ENCODE data around the gene TMEM200B. TPM values are rescaled to one million over a fixed set of nuclear protein-coding genes. Genes with fewer than 3 reads are reported as not detected.
"Not testable (repeated sequence)": the region's sequence is repeated elsewhere in the genome, so short reads cannot be mapped to it uniquely, and the experiment has no call there.

The TMEM200B gene
- total RNA-seq, 4 donors from 2014 or later: 0.91 to 5.3 (median 3.4) TPM

DNA sequence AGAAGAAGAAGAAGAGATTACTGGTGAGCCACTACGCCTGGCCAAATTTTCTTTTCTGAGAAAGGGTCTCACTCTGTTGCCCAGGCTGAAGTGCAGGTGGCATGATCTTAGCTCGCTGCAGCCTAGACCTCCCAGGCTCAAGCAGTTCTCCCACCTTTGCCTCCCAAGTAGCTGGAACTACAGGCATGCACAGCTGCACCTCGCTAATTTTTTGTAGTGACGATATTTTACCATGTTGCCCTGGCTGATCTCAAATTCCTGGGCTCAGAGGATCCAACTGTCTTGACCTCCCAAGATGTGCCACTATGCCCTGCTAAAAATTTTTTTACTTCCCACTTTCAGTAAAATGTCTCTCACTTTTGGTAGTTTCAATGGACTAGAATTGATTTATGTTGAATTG lies 24.4 kb downstream of the TMEM200B start:
- Histone ChIP-seq H3K4me3 (no peak overlapping the region), H3K36me3 (peaks cover 0 to 73% (median 0%) of the 10 kb centered on the region in 3 donors), H3K27ac (no peak overlapping the region), H3K9me3 (no peaks in the 10 kb centered on the region), H3K4me1 (no peaks in the 10 kb centered on the region), H3K27me3 (no peaks in the 10 kb centered on the region)
- WGBS, 2 donors: 73 to 83% methylated on average over 4 of the region's 4 CpGs
- no peak for DNase-seq
- intact Hi-C loops (cut with DNase I): no loop called here
- TF ChIP-seq, protein P1, sequence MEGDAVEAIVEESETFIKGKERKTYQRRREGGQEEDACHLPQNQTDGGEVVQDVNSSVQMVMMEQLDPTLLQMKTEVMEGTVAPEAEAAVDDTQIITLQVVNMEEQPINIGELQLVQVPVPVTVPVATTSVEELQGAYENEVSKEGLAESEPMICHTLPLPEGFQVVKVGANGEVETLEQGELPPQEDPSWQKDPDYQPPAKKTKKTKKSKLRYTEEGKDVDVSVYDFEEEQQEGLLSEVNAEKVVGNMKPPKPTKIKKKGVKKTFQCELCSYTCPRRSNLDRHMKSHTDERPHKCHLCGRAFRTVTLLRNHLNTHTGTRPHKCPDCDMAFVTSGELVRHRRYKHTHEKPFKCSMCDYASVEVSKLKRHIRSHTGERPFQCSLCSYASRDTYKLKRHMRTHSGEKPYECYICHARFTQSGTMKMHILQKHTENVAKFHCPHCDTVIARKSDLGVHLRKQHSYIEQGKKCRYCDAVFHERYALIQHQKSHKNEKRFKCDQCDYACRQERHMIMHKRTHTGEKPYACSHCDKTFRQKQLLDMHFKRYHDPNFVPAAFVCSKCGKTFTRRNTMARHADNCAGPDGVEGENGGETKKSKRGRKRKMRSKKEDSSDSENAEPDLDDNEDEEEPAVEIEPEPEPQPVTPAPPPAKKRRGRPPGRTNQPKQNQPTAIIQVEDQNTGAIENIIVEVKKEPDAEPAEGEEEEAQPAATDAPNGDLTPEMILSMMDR (IDR thresholded peaks at IDR 0.05): no peak
- no peak for TF ChIP-seq POLR2A (IDR thresholded peaks at IDR 0.05)

- Histone ChIP-seq H3K4me3 (no peak overlapping the region), H3K27me3 (no peaks in the 10 kb centered on the region), H3K27ac (no peak overlapping the region), H3K4me1 (no peaks in the 10 kb centered on the region), H3K36me3 (peaks cover 0 to 63% (median 0%) of the 10 kb centered on the region in 3 donors), H3K9me3 (no peaks in the 10 kb centered on the region)
- no peak for DNase-seq
- no peak for TF ChIP-seq POLR2A (IDR thresholded peaks at IDR 0.05)
- TF ChIP-seq, protein P1 (IDR thresholded peaks at IDR 0.05): no peak
- WGBS, 2 donors: 76 to 78% methylated on average over 2 to 4 of the region's 4 CpGs
- intact Hi-C loops (cut with DNase I): no loop called here
Observed at GRCh38 chr1:29096231-29096886, 27.3 kb downstream of the TMEM200B start.

DNA sequence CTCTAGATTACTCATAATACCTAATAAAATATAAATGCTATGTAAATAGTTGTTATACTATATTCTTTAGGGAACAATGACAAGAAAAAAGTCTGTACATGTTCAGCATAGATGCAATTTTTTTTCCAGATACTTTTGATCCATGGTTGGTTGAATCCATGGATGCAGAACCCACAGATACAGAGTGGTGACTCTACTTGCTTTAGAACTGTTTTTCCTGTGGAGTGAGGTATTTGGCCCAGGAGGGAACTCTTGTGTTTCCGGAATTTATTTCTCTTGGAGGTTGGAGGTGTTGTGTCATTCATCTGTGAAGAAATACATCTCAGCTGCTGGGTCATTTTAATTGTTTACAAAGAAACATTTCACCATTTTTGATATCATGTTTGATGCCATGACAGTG lies 28.7 kb downstream of the TMEM200B start:
- intact Hi-C loops (cut with DNase I): no loop called here
- Histone ChIP-seq H3K9me3 (no peaks in the 10 kb centered on the region), H3K4me1 (no peaks in the 10 kb centered on the region), H3K36me3 (peaks cover 0 to 56% (median 0%) of the 10 kb centered on the region in 3 donors), H3K27ac (no peak overlapping the region), H3K27me3 (no peaks in the 10 kb centered on the region), H3K4me3 (no peak overlapping the region)
- TF ChIP-seq POLR2A (IDR thresholded peaks at IDR 0.05): no peak
- TF ChIP-seq, protein P1 (IDR thresholded peaks at IDR 0.05): no peak
- WGBS, 2 donors: 69 to 86% methylated on average over 1 of the region's 1 CpG
- no peak for DNase-seq

DNA sequence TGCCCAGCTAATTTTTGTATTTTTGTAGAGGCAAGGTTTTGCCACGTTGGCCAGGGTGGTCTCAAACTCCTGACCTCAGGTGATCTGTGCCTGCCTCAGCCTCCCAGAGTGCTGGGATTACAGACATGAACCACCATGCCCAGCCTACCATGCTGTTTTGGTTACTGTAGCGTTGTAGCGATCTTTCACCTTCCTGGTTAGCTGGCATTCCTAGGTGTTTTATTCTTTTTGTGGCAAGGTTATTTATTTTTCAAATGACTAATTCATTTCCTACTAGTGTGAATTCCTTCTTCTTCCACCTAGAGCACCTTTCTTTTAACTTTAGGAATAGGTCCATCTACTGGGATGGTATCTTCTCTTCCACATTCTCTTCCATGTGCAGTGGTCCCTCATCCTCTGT lies 29.3 kb downstream of the TMEM200B start:
- H3K4me3 ChIP-seq: no peak overlapping the region
- H3K27me3 ChIP-seq: no peaks in the 10 kb centered on the region
- no peak for DNase-seq
- TF ChIP-seq, protein P1 (IDR thresholded peaks at IDR 0.05): no peak
- TF ChIP-seq POLR2A (IDR thresholded peaks at IDR 0.05): no peak
- no peaks in the 10 kb centered on the region for H3K4me1 ChIP-seq
- H3K9me3 ChIP-seq: no peaks in the 10 kb centered on the region
- intact Hi-C loops (cut with DNase I): no loop called here
- peaks cover 0 to 53% (median 0%) of the 10 kb centered on the region in 3 donors for H3K36me3 ChIP-seq
- 84 to 86% methylated on average over 3 of the region's 3 CpGs for WGBS, 2 donors
- no peak overlapping the region for H3K27ac ChIP-seq

DNA sequence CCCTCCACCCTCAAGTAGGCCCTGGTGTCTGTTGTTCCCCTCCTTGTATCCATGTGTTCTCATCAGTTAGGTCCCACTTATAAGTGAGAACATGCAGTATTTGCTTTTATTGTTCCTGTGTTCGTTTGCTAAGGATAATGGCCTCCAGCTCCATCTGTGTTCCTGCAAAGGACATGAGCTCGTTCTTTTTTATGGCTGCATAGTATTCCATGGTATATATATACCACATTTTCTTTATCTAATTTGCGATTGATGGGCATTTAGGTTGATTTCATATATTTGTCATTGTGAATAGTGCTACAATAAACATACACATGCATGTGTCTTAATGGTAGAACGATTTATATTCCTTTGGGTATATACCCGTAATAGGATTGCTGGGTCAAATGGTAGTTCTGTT lies 31.0 kb downstream of the TMEM200B start:
- H3K27me3 ChIP-seq; intact Hi-C loops (cut with DNase I); H3K4me3 ChIP-seq; DNase-seq; H3K4me1 ChIP-seq; H3K9me3 ChIP-seq; H3K27ac ChIP-seq: not testable (repeated sequence)
- H3K36me3 ChIP-seq: peaks cover 0 to 42% (median 0%) of the 10 kb centered on the region in 3 donors
- 89 to 95% methylated on average over 5 of the region's 5 CpGs for WGBS, 2 donors
